Esophagus muscularis mucosa (tissue), 4 donors: ENCODE data around the gene OR6C70. TPM values are rescaled to one million over a fixed set of nuclear protein-coding genes. Genes with fewer than 3 reads are reported as not detected.
"Not testable (repeated sequence)": the region's sequence is repeated elsewhere in the genome, so short reads cannot be mapped to it uniquely, and the experiment has no call there.

Experiments
- DNase-seq: peaks from one replicate; pipeline ENCODE4 v3.0.0-alpha.2; 2017; ENCODE audit errors: extremely low spot score
- H3K27ac ChIP-seq, 4 donors: fragments of 200-600 bp; sonication (generic); replicated peaks in 1 of 4; 1 replicate in 3 of 4; 2 replicates in 1 of 4; pipeline ENCODE4 v1.5.1; 2016 to 2019; ENCODE audit warnings: mild to moderate bottlenecking in 1 of 4
- H3K27me3 ChIP-seq, 4 donors: fragments of 200-600 bp; sonication (generic); one replicate each; pipeline versions ENCODE4 v1.5.1 to v1.6.0; 2016 to 2019
- H3K36me3 ChIP-seq, 4 donors: fragments of 200-600 bp; sonication (generic); one replicate each; pipeline ENCODE4 v1.5.1; 2016 to 2019
- H3K4me1 ChIP-seq, 4 donors: fragments of 200-600 bp; sonication (generic); one replicate each; pipeline ENCODE4 v1.5.1; 2016 to 2019
- H3K4me3 ChIP-seq, 4 donors: fragments of 200-600 bp; sonication (generic); 1 replicate in 2 of 4; 2 replicates in 2 of 4; pipeline ENCODE4 v1.5.1; 2016 to 2019; ENCODE audit warnings: mild to moderate bottlenecking in 4 of 4, moderate library complexity in 1 of 4
- H3K9me3 ChIP-seq, 4 donors: fragments of 200-600 bp; sonication (generic); 1 replicate in 3 of 4; 2 replicates in 1 of 4; pipeline ENCODE4 v1.5.1; 2016 to 2019
- CTCF ChIP-seq, 3 experiments: fragments of 200-600 bp in 2 of 3; fragments of 450-650 bp in 1 of 3; sonication (generic) in 2 of 3; IDR thresholded peaks; one replicate each; pipeline ENCODE4 v1.5.1; 2017 to 2019; ENCODE audit warnings: antibody characterized with exemption in 3 of 3, mild to moderate bottlenecking in 2 of 3, moderate library complexity in 1 of 3
- EP300 ChIP-seq: sonication (generic); formaldehyde crosslinking; IDR thresholded peaks from one replicate; pipeline ENCODE4 v1.6.1; 2017; ENCODE audit warnings: antibody characterized with exemption
- POLR2A ChIP-seq: fragments of 450-650 bp; IDR thresholded peaks from one replicate; pipeline ENCODE4 v1.6.1; 2017; ENCODE audit warnings: antibody characterized with exemption, moderate library complexity, mild to moderate bottlenecking, low read depth
- POLR2AphosphoS5 ChIP-seq, 2 donors: sonication (generic); formaldehyde crosslinking; IDR thresholded peaks; one replicate each; pipeline ENCODE4 v1.6.1; 2017; ENCODE audit warnings: antibody characterized with exemption in 2 of 2
- WGBS: methylation state at CpG from one replicate; pipeline ENCODE4 v1.1.5; 2018; 5-methylcytosine and 5-hydroxymethylcytosine counted together
- intact Hi-C: fragments of 100-400 bp; cut with DNase I; formaldehyde crosslinking; loops from one replicate; pipeline ENCODE4 v1.15.1; 2023
- total RNA-seq, 4 donors: library from RNA; depleted of rRNA; stranded (reverse); fragments of >200 nt; gene quantifications; one replicate each; pipeline versions ENCODE4 v1.1.0 to v1.2.1, GENCODE V29; 2016

The OR6C70 gene
- total RNA-seq, 4 donors from 2014 or later: not detected

- WGBS: 94% methylated on average over 1 of the region's 1 CpG
- Histone ChIP-seq H3K4me3 (no peak overlapping the region), H3K27me3 (no peaks in the 10 kb centered on the region), H3K4me1 (no peaks in the 10 kb centered on the region), H3K36me3 (no peaks in the 10 kb centered on the region), H3K27ac (no peak overlapping the region), H3K9me3 (peaks cover 0 to 6% (median 0%) of the 10 kb centered on the region in 4 donors)
- intact Hi-C loops: no loop called here
- DNase-seq: no peak
- no peak for TF ChIP-seq EP300
These were observed 24.6 kb downstream of the OR6C70 start for GRCh38 chr12:55445357-55445756.

- H3K9me3 ChIP-seq: peaks cover 0 to 6% (median 0%) of the 10 kb centered on the region in 4 donors
- no peak for DNase-seq
- no peak for TF ChIP-seq EP300
- TF ChIP-seq POLR2A: no peak
- no peak for TF ChIP-seq POLR2AphosphoS5 (IDR thresholded peaks at IDR 0.05)
- TF ChIP-seq CTCF (IDR thresholded peaks at IDR 0.05): no peak
- H3K4me3 ChIP-seq: no peak within 1 kb of the TSS
- no peak within 1 kb of the TSS for H3K27ac ChIP-seq
- no peaks in the 10 kb centered on the region for H3K27me3 ChIP-seq
- 61% methylated on average over 2 of the region's 2 CpGs for WGBS
- H3K36me3 ChIP-seq: no peaks in the 10 kb centered on the region
- no peaks in the 10 kb centered on the region for H3K4me1 ChIP-seq
- intact Hi-C loops: no loop called here
These were observed 26.2 kb downstream of the OR6C70 start, which contains the start of gene OR6C2 for GRCh38 chr12:55443776-55444175. Gene OR6C2, plus strand, starts transcription at chr12:55444076. Its CDS starts 8,138 bp downstream, at chr12:55452214.

GRCh38 chr12:55441233-55441632 is 28.7 kb downstream of the OR6C70 start:
- DNase-seq, H3K27me3 ChIP-seq, H3K4me1 ChIP-seq, H3K9me3 ChIP-seq, H3K36me3 ChIP-seq, H3K4me3 ChIP-seq, H3K27ac ChIP-seq, intact Hi-C loops: not testable (repeated sequence)
- WGBS: 76% methylated on average over 5 of the region's 5 CpGs

GRCh38 chr12:55428331-55429243 is 41.4 kb downstream of the OR6C70 start:
- no peaks in the 10 kb centered on the region for H3K27me3 ChIP-seq
- TF ChIP-seq EP300: no peak
- WGBS: 14% methylated on average over 1 of the region's 1 CpG
- H3K9me3 ChIP-seq: no peaks in the 10 kb centered on the region
- H3K4me3 ChIP-seq: no peak overlapping the region
- H3K36me3 ChIP-seq: no peaks in the 10 kb centered on the region
- intact Hi-C loops: no loop called here
- DNase-seq: no peak
- no peak overlapping the region for H3K27ac ChIP-seq
- H3K4me1 ChIP-seq: peaks cover 0 to 6% (median 0%) of the 10 kb centered on the region in 4 donors

- no peak for TF ChIP-seq POLR2A
- 72% methylated on average over 4 of the region's 4 CpGs for whole genome bisulfite sequencing
These were observed 44.0 kb downstream of the OR6C70 start, which contains the start of gene OR6C76 for GRCh38 chr12:55425954-55426353. Gene OR6C76, plus strand, starts transcription at chr12:55426254. Its CDS starts 0 bp downstream, at chr12:55426254.

DNA sequence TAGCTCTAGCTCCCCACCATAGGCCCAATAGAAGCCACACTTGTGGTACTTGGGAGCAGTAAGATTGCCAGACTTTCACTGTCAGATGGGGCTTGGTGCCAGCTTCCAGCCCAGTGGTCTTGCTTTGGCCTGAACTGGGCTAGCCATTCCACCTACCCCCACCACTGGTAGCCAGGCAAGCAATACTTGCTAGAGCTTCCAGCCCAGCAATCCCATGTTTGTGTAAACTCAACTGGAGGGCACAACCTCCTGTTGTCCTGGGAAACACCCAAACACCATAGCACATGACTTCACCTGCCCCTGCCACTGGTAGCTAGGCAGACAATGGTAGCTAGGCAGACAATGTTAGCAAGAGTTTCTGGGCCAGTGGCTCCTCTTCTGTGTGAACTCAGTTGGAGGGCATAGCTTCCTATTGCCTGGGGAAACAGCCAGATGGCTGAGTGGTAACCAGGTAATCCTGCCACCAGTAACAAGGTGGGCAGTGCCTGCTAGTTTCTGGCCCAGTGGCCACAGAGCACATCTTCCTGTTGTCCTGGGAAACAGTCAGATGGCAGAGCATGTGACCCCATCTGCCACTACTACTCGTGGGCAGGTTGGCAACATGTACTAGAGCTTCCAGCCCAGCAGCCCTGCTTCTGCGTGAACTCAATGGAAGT is 49.5 kb downstream of the OR6C70 start:
- intact Hi-C loops: no loop called here
- peaks cover 0 to 8% (median 0%) of the 10 kb centered on the region in 4 donors for H3K27me3 ChIP-seq
- H3K9me3 ChIP-seq: no peaks in the 10 kb centered on the region
- H3K4me3 ChIP-seq: no peak overlapping the region
- 68% methylated on average over 2 of the region's 2 CpGs for WGBS
- H3K27ac ChIP-seq: no peak overlapping the region
- DNase-seq: no peak
- TF ChIP-seq POLR2A (no peak), POLR2AphosphoS5 (IDR thresholded peaks at IDR 0.05) (no peak), CTCF (IDR thresholded peaks at IDR 0.05) (no peak), EP300 (no peak)
- H3K36me3 ChIP-seq: no peaks in the 10 kb centered on the region
- no peaks in the 10 kb centered on the region for H3K4me1 ChIP-seq

More at GRCh38 chr12:55425954-55426353, 44.0 kb downstream of the OR6C70 start, which contains the start of gene OR6C76:
- Histone ChIP-seq H3K4me1 (peaks cover 0 to 6% (median 0%) of the 10 kb centered on the region in 4 donors), H3K9me3 (no peaks in the 10 kb centered on the region), H3K36me3 (no peaks in the 10 kb centered on the region), H3K27ac (no peak within 1 kb of the TSS), H3K4me3 (no peak within 1 kb of the TSS), H3K27me3 (no peaks in the 10 kb centered on the region)
- intact Hi-C loops: no loop called here
- DNase-seq: no peak

Other genes with a start within 250 kb of the OR6C70 start
- gene OR10A7, start 249.1 kb downstream of the OR6C70 start, total RNA-seq: not detected
- gene OR6C74, start 225.5 kb downstream of the OR6C70 start, total RNA-seq: not detected
- gene OR6C6, start 173.6 kb downstream of the OR6C70 start, total RNA-seq: not detected
- not detected for gene OR6C1, start 155.8 kb downstream of the OR6C70 start, total RNA-seq
- gene OR6C3, start 139.4 kb downstream of the OR6C70 start, total RNA-seq: not detected
- gene OR6C75, start 107.2 kb downstream of the OR6C70 start, total RNA-seq: not detected
- not detected for gene OR6C65, start 69.6 kb downstream of the OR6C70 start, total RNA-seq
- gene OR6C76, start 43.9 kb downstream of the OR6C70 start, total RNA-seq: not detected
- gene OR6C2, start 26.1 kb downstream of the OR6C70 start, total RNA-seq: not detected
- not detected for gene OR6C68, start 22.2 kb upstream of the OR6C70 start, total RNA-seq
- gene OR6C4, start 79.5 kb upstream of the OR6C70 start, total RNA-seq: not detected
- gene OR2AP1, start 102.3 kb upstream of the OR6C70 start, total RNA-seq: not detected
- gene OR10P1, start 166.8 kb upstream of the OR6C70 start, total RNA-seq: not detected
- gene ITGA7, start 237.8 kb upstream of the OR6C70 start, total RNA-seq: 100 to 1,000 TPM; 155 to 245 (median 218) TPM
- gene BLOC1S1, start 245.9 kb upstream of the OR6C70 start, total RNA-seq: 100 to 1,000 TPM; 159 to 253 (median 196) TPM